GM21529 (cell line): ENCODE measurements around the gene ZNF488.

Experiments
- ATAC-seq: cut with Tn5 transposase; IDR thresholded peaks from one replicate; pipeline ENCODE4 v1.9.1; 2021; ENCODE audit not compliant: unreplicated experiment

The ZNF488 gene

DNA sequence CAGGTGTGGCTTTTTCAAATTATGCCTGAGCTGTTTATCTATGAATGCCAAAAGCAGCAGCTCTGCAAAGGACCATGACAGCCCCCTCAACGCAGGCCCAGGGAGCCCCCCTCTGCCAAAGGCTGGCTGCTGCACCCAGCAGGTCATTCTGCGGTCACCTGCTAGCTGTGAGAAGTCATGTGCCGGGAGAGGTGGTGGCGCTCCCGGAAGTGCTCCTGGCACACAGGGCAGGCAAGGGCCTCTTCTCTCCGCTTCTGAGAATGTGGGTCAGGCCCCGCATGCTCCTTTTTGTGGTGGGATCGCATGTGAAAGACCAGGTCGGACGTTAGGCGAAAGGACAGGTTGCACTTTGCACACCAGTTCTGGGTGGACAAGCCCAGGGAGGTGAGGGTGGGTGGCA, 16.4 kb downstream of the ZNF488 start:
- no peak for ATAC-seq

DNA sequence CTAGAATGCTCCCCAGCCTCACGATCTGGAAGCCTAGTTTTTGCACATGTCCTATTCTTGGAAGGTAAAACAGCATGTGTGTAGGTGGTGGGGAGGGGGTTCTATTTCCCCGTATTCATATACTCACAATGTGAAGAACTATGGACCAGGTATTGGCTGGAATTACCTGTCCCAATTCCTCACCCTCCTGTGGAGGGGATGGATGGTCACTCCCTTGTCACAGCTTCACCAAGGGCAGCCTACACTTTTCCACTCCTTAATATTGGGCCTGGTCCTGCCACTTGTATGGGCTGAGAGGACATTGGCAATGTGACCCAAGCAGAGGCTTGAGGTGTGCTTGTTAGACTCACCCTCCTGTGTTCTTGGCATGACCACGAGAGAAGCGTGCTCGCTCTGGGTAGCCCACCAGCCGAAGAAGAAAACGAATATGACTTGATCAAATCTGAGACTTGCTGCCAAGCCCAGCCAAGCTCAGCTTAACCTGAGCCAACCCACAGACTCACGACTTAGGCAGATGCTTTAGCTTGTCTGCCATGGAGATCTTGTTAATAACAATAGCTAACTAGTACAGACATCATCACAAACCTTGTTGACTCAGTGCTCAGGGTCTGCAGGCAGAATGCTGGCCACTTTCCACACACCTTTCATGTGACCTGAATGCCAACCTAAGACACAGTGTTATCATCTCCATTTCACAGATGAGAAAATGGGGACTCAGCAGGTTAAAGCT, 17.2 kb downstream of the ZNF488 start:
- ATAC-seq: no peak

DNA sequence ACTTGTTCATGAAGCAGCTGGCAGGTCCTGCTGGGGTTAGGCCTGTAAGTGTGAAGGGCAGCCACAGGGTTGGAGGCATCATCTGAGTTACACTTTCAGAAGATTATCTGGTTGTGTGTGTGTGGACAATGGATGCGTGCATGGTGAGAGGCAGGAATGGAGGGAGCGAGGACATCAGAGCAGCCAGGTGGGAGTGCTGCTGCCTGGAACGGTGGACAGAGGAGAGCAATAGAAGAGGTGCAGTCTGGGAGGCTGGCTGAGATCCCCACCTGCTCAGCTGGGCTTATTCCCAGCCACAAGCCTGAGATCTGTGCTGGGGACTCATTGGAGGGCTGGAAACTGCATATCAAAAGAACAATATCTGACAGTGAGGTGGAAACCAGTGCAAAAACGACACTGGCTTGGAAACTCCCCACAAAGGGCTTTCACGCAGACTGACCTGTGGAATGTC, 17.9 kb downstream of the ZNF488 start:
- no peak for ATAC-seq

DNA sequence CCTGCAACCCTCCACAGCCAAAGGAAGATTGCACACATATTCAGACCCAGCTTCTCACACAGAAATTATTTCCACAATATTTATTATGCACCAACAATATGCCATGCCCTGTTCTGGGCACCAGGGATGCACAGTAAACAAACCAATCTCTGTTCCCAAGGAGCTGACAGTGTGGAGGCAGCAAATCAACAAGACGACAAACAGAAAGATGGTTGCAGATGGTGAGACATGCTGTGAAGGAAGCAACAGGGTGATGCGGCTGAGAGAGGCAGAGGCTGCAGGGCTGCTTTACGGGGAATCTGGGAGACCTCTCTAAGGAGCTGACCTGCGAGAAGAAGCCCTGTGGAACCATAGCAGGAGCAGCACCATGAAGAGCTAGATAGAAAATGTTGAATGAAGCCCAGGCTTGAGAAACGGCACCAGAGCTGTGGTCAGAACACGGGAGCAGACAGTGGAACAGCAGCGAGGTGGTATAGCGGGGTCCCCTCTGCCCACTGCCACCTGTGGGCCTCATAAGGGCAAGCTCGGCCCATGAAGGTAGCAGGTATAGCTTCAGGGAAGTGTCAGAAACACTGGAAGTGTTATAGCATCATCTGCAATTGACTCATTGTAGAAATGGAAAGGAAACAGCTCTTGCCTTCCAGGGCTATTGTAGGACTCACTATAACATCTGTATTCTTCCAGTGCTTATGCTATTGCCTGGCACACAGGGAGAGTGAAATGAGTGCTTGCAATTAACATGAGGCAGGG, 18.5 kb downstream of the ZNF488 start:
- ATAC-seq: no peak

DNA sequence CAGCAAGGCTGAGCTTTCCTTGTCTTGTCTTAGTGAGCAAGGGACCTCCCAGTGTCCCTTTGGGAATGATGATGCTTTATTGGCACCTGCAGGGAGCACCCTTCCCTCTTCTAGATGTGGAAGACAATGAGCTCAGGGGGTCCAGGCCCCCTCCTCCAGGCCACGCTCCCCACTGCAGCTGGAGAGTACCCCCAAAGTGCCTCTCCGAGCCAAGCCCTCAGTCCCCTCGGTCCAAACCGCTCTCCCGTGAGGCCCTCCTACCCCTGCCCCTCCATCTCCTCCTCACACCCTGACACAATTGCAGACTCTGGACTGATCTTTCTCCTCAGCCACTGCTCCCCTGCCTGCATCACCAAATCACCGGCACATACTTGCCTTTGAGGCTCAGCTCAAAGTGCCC, 19.2 kb downstream of the ZNF488 start:
- no peak for ATAC-seq

DNA sequence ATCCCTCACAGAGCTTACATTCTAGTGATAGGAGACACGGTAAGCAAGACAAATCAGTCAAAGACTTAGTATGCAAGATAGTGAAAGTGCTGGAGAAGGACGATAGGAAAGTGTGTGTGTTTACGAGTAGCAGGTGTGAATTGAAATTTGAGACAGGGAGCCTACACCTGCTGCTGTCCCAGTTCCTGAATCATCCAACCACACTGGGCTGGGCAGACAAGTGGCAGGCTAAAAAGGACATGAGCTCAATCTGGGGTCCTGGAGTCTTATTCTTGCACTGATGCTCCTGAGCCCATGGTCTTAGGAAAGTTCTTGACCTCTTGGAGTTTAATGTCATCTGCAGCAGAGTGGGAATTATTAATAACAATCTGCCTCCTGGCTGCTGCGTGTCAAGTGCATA, 19.7 kb downstream of the ZNF488 start:
- ATAC-seq: no peak

DNA sequence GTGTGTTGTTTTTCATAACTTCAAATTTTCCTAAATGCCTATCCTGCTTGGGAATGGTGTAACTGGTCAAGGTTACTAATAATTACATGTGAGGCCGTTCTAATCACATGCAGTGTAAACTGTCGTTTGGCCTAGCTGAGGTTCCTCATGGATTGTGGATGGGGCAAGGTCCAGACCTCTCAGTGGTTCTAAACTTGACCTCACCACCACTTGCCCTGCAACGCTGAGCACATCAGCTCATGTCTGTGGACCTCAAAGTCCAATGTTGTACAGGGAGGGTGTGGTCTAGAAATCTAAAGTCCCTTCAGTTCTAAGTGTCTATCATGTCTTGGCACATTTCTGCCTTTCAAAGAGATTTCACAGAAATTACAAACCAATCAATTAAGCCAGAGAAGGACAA, 20.3 kb downstream of the ZNF488 start:
- ATAC-seq: no peak

DNA sequence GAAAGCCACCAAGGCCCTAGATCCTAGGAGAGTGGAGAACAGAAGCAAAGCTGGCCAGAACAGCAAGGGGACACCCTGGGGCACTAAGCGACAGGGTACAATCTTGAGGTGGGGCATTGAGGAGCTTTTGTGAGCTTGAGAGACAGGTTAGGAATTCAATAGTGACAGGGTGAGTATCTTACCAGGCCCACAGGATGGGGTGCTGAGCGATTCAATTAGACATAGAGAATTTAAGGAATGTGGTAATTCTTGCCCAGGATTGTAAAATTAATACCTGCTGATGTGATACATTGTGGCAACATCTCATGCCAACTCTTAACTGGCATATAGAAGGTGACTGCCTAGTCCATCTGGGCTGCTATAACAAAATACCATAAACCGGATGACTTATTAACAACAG, 21.9 kb downstream of the ZNF488 start:
- no peak for ATAC-seq

DNA sequence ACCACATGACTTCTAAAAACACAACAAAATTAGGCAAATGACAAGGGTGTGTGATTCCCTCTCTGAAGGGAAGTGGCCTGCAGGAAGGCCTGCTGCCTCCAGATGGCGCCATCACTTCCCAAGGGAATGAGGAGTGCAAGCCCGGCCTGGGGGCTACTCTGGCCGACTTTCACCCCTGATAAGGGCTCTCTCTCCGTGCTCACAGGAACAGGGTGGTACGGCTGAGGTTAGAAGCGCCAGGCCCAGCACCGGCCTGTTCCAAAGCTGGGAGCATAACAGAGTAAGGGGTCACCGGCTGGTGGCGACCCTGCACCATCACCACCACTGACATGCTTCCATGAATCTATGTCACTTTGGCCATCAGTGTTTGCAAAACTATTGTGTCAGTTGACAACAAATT, 22.8 kb downstream of the ZNF488 start:
- ATAC-seq: no peak

DNA sequence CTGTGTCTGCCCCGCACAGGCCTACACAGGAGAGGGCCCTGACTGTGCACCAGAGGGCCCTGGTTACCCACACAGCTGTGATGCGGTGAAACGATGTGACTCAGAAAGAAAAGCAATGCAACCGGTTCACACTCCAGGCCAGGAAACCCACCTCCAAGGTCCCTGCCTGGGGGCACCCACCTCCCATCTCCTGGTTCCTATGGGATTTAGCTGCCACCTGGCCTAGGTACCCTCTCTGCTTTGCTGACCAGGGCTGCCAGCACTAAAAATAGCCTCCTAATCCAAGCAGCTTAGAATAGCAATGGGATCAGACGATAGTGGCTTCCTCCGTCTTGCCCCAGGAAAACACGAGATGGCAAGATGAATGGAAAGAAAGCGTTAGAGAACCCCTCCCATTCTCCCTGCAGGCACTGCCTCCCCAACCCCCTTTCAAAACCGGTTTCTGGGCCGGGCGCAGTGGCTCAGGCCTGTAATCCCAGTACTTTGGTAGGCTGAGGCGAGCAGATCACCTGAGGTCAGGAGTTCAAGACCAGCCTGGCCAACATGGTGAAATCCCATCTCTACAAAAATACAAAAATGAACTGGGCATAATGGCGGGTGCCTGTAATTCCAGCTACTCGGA, 23.6 kb downstream of the ZNF488 start:
- ATAC-seq: no peak

DNA sequence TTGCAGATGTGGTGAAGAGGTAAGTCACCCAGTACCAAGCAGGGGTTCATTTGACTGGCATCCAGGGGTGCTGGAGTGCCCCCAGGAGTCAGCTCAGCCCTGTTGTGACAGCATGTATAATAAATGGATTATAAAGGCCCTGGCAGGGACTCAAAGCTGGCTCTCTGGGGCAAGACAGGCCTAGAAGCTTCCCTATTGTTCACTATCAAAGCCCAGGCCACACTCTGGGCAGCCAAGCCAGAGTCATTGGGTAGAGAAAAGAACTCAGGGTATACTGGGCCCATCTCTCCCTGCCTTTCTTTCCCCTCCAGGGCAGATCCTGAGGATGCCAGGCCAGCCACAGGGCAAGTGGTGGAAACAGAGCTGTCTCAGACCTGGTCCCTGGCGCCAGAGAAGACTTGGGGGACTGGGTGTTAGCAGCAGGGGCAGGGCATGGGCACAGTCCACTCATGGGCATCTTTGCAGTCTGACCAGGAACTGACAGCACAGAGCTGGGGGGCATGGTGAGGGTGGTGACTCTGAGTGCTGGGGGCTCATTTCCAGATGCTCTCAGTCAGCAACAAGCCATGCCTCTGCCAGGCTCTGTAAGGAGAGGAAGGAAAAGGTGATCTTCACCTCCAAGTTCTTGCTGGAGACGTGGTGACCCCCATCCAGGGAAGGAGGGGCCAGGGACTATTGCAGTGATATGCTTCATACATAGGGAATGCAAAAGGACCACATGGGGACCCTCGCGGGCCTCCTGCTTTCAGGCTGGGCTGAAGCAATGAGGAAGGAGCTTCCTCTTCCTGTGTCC, 24.3 kb downstream of the ZNF488 start:
- ATAC-seq: no peak

DNA sequence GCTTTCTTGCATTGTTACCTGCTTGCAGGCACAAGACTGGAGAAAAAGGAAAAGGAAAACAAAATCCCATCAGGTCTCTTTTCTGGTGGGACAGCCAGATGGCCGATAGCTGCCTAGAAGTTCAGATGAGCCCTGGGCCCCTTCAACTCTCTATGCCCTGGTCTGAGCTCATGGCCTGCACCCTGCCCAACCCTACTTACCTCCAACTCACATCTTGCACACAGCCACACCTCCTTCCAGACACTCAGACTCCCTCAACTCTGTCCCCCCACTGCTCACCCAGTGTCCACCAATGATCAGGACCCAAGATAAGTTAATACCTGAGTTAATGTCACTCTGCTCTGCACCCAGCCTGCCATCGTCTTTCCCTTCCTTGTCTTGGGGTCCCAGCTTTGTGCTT, 25.0 kb downstream of the ZNF488 start:
- no peak for ATAC-seq

DNA sequence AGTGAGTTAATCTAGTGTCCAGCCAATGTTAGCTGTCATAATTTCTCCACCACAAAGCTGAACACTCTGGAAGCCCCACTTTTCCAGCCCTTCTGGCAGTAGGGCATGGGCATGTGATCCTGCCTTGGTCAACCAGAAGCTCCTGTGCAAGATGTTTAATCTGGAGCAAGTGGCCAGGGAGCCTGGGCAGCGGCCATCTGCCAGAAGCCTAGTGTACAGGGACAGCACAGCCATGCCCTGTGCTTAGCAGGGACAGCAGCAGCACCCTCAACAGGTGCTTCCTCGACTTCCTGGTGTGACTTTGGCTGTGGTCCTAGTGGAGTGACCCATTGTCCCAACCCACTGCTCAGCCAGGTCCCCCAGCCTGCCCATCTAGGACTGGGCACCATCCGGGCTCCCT, 25.6 kb downstream of the ZNF488 start:
- no peak for ATAC-seq

DNA sequence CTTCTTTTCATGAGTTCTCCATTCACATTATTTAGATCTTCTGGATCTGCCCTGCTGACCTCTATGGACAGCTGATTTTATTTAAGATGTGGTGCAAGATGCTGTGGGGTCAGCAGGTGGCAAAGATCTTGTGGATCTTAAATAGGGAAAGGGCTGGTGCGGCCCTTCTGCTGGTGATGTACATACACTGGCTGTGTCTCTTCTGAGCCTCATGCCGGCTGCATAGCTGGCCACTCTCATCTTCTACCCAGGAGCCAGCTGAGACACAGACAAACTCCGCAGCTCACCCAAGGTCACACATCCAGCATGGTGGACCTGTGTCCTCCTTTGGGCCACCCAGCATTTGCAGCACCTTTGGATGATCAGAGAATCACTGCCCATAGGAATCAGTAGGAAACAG, 26.2 kb downstream of the ZNF488 start:
- no peak for ATAC-seq

DNA sequence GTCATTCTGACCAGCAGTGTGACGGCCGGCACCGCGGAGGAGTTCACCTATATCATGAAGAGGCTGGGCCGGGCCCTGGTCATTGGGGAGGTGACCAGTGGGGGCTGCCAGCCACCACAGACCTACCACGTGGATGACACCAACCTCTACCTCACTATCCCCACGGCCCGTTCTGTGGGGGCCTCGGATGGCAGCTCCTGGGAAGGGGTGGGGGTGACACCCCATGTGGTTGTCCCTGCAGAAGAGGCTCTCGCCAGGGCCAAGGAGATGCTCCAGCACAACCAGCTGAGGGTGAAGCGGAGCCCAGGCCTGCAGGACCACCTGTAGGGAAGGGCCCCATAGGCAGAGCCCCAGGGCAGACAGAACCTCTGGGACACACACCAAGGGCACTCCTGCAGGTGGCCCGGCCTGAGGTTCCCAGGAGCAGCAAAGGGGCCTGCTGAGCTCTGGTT, 26.9 kb downstream of the ZNF488 start:
- no peak for ATAC-seq

DNA sequence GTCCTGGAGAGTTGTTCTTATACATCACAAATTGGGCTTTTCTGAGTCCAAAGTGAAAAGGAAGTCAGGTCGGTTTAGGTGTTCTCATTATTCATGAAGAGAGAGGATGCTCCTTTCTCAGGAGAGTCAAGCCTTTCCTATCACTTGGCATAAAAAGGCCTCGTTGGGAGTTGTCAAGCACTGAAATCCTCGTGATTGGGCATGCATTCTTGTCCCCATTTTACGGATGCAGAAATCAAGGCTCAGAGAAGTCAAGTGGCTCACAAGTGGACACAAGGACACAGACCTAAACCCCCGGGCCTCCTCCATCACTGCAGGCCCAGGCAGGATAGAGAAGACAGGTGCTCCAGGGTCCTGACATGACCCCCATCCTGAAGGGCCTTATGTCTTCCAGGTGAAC, 27.4 kb downstream of the ZNF488 start:
- no peak for ATAC-seq

DNA sequence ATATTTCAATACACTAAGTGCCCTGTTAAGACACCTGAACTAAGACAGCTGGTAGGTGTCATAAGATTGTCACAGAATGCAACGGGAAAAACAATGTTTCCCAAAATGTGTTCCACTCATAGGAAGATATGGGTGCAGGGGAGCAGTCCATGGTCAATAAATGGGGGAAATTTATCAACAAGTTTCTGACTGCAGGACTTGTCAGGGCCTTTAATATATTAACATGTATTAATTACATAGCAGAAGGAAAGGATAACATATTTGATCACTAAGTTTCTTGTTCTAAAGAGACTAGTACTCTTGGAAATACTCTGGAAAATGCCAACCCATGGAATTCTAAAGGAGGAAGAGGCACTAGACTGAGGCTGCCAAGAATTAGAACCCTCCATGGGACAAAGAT, 29.2 kb downstream of the ZNF488 start:
- no peak for ATAC-seq

DNA sequence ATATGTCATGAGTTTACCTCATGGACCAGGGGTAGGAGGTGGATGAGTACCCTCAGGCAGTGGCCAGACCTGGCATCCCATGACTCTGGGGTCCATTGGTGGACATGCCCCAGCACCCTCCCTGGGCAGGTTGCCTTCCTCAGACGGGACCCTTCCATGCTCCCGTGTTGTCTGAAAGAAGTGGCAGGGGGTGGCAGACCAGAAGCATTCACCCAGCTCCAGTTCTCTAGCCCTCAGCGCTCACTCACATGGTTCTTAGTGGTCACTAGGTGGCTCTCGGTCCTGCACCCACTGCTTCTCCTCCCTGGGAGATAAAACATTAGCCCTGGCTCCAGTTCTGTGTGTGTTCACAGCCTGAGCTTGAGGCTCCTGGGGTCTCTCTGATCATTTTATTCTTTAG, 29.9 kb downstream of the ZNF488 start:
- no peak for ATAC-seq

DNA sequence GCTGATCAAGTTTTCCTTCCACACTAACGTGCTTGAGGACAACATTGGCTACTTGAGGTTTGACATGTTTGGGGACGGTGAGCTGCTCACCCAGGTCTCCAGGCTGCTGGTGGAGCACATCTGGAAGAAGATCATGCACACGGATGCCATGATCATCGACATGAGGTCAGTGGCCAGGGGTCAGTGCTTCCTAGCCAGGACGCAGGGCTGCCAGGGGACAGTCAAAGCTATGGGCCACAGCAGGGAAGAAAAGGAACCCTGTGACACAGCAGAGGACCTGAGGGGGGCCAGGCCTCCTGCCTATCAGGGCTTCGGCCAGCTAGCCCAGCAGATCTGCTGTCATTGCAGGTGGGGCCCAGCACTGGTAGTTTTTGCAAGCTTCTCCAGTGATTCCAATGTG, 30.7 kb downstream of the ZNF488 start:
- no peak for ATAC-seq

DNA sequence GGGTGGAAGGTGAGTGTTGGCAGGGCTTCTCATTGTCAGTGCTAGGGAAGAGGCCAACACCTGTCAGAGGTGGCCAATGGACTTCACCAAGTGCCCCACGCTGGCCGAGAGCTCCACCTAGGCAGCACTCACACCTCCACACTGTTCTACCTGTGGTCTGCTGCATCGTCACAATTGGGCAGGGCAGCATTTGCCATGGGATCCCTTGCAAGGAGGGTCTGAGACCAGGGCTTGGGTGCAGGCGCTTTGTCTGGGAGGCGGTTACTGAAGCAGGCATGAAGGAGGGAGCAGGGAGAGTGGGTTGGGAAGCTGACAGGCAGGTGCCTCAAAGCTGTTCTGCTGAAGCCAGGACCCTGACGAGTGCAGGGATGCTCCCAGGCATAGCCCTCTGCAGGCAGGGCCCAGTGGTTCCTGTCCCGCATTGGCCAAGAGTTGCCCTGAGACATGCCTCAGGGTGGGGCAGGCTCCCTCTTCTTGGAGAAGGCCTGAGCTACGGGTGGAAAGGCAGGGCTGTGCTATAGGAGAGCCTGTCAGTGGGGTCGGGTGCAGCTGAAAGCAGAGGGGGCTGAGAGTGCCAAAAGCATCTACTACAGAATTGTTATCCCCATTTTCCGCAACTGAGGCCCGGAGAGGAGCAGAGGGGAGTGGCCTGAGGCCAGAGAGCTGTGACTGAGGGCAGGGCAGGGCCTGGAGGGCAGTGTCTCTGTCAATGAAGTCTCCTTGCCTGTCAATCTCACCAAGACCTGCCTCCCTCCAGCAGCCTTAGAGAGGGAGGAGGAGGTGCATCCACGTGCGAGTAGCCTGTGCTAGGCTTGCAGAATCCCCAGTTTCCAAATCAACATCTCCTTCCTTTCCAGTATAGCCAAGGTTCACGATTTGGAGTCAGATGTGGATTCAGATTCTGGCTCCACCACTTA, 31.9 kb downstream of the ZNF488 start:
- no peak for ATAC-seq
